Head of caudate nucleus (tissue), 42 donors: ENCODE data around the gene CDKAL1.

Source experiments
- DNase-seq, 42 donors: peaks; one replicate each; pipeline versions ENCODE4 v3.0.0 to v3.0.0-alpha.2; 2020 to 2021; ENCODE audit warnings: mixed read lengths in 7 of 42
- intact Hi-C: fragments of 100-400 bp; cut with DNase I; formaldehyde crosslinking; loops from one replicate; pipeline ENCODE4 v1.15.0; 2022

Gene CDKAL1

GRCh38 chr6:20998748-20999448 is 464.6 kb downstream of the CDKAL1 start:
- DNase-seq, result no peak
- intact Hi-C loops, result no loop called here

GRCh38 chr6:21000331-21000801 is 466.1 kb downstream of the CDKAL1 start:
- no peak for DNase-seq
- intact Hi-C loops, result no loop called here

GRCh38 chr6:21001736-21002135 is 467.5 kb downstream of the CDKAL1 start:
- DNase-seq, result no peak
- intact Hi-C loops, result no loop called here

- no peak for DNase-seq
- intact Hi-C loops, result no loop called here
Measured at GRCh38 chr6:21003780-21004541, 469.7 kb downstream of the CDKAL1 start.

GRCh38 chr6:21005816-21006570 is 471.7 kb downstream of the CDKAL1 start:
- no peak for DNase-seq

GRCh38 chr6:21019614-21020013 is 485.4 kb downstream of the CDKAL1 start:
- intact Hi-C loops, result no loop called here
- no peak for DNase-seq

More at GRCh38 chr6:21005816-21006570, 471.7 kb downstream of the CDKAL1 start:
- intact Hi-C loops, result no loop called here

- intact Hi-C loops, result no loop called here
- DNase-seq, result no peak
Measured at GRCh38 chr6:21022343-21023107, 488.3 kb downstream of the CDKAL1 start.

- DNase-seq, result no peak
- intact Hi-C loops, result no loop called here
Measured at GRCh38 chr6:21023210-21023609, 489.0 kb downstream of the CDKAL1 start.

- DNase-seq, result no peak
- intact Hi-C loops, result no loop called here
Measured at GRCh38 chr6:21024616-21025015, 490.4 kb downstream of the CDKAL1 start.

- intact Hi-C loops, result no loop called here
- no peak for DNase-seq
Measured at GRCh38 chr6:21026576-21027273, 492.5 kb downstream of the CDKAL1 start.

- intact Hi-C loops, result no loop called here
- no peak for DNase-seq
Measured at GRCh38 chr6:21027507-21027906, 493.2 kb downstream of the CDKAL1 start.

GRCh38 chr6:21031182-21031581 is 496.9 kb downstream of the CDKAL1 start:
- no peak for DNase-seq
- intact Hi-C loops, result no loop called here

GRCh38 chr6:21033084-21033483 is 498.8 kb downstream of the CDKAL1 start:
- intact Hi-C loops, result no loop called here
- no peak for DNase-seq

GRCh38 chr6:21033575-21034026 is 499.3 kb downstream of the CDKAL1 start:
- intact Hi-C loops, result no loop called here
- no peak for DNase-seq

- no peak for DNase-seq
- intact Hi-C loops, result no loop called here
Measured at GRCh38 chr6:21034345-21034744, 500.1 kb downstream of the CDKAL1 start.

- intact Hi-C loops, result no loop called here
- no peak for DNase-seq
Measured at GRCh38 chr6:21037453-21037852, 503.2 kb downstream of the CDKAL1 start.

- intact Hi-C loops, result no loop called here
- no peak for DNase-seq
Measured at GRCh38 chr6:21039926-21040325, 505.7 kb downstream of the CDKAL1 start.

- DNase-seq, result no peak
- intact Hi-C loops, result no loop called here
Measured at GRCh38 chr6:21045135-21045700, 511.0 kb downstream of the CDKAL1 start.
